Activated CD4-positive, alpha-beta T cell treated with anti-CD3 and anti-CD28 coated beads, Interleukin-2, amount 10 ng/mL, durations not matched to agents 24 days and 14 days (primary cell): Measurements from ENCODE around the gene ODF4. TPM values are rescaled to one million over a fixed set of nuclear protein-coding genes. Genes with fewer than 3 reads are reported as not detected.

Experiments
- DNase-seq: peaks from one replicate; pipeline ENCODE4 v3.0.0; 2022
- H3K27ac Mint-ChIP-seq: one replicate; pipeline ENCODE4 v1.8.0; 2022; ENCODE audit warnings: mild to moderate bottlenecking, mixed read lengths
- H3K27me3 Mint-ChIP-seq: one replicate; pipeline ENCODE4 v1.8.0; 2022; ENCODE audit warnings: mixed read lengths
- H3K36me3 Mint-ChIP-seq: one replicate; pipeline ENCODE4 v1.8.0; 2022; ENCODE audit warnings: low read depth, mild to moderate bottlenecking, mixed read lengths
- H3K4me1 Mint-ChIP-seq: one replicate; pipeline ENCODE4 v1.8.0; 2021; ENCODE audit warnings: mixed read lengths
- H3K4me3 Mint-ChIP-seq: one replicate; pipeline ENCODE4 v1.8.0; 2022; ENCODE audit warnings: mild to moderate bottlenecking, moderate library complexity, mixed read lengths
- H3K9me3 Mint-ChIP-seq: one replicate; pipeline ENCODE4 v1.8.0; 2021; ENCODE audit warnings: mixed read lengths
- intact Hi-C: fragments of 100-400 bp; cut with micrococcal nuclease; formaldehyde crosslinking; loops from one replicate; pipeline ENCODE4 v1.15.1; 2023
- total RNA-seq: library from RNA; stranded (reverse); gene quantifications from 2 replicates; pipeline ENCODE4 v1.2.3, GENCODE V29; 2022

Gene ODF4, protein sequence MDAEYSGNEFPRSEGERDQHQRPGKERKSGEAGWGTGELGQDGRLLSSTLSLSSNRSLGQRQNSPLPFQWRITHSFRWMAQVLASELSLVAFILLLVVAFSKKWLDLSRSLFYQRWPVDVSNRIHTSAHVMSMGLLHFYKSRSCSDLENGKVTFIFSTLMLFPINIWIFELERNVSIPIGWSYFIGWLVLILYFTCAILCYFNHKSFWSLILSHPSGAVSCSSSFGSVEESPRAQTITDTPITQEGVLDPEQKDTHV
- not detected in 2 replicates for total RNA-seq

DNA sequence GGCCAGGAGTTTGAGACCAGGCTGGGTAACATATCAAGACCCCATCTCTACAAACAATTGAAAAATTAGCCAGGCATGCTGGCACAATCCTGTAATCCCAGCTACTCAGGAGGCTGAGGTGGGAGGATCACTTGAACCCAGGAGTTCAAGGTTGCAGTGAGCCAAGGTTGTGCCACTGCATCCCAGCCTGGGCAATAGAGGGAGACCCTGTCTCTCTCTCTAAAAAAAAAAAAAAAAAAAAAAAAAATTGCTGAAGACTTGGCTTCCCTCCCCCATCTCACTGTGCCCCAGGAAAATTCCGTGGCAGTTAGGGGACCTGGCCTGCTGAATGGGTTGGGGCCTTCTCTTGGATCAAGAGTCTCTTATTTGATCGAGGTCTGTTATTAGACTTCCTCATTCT is at the start of gene ODF4:
Gene ODF4 (plus strand): TSS at position 301 of the 400 bp plus-strand sequence. CDS start 212 bp downstream, outside the sequence.
- intact Hi-C loops = no loop called here
- H3K9me3 Mint-ChIP-seq = no peaks in the 10 kb centered on the region
- peaks cover 8% of the 10 kb centered on the region for H3K4me1 Mint-ChIP-seq
- H3K4me3 Mint-ChIP-seq = no peak within 1 kb of the TSS
- H3K27ac Mint-ChIP-seq = no peak within 1 kb of the TSS
- no peaks in the 10 kb centered on the region for H3K36me3 Mint-ChIP-seq
- no peak for DNase-seq
- H3K27me3 Mint-ChIP-seq = peaks cover 9% of the 10 kb centered on the region

DNA sequence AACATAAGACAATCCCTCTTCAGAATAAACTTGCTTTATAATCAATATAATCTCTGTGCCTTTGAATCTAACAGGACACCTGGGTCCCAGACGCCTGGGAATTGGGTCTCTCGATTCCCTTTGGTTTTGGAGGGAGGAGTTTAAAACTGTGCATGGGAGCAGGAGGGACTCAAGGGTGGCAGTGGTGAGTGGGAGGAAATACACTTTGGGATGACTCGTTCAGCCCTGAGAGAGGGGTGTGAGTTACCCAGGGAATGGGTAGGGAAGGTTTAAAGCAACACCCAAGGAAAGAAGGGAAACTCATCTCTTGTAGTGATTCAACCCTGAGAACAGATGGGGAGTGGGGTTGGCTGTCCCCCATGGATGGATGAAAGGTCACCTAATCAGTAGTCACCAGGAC is 49.6 kb upstream of the ODF4 start:
- DNase-seq = no peak
- peaks cover 42% of the 10 kb centered on the region for H3K4me1 Mint-ChIP-seq
- H3K27ac Mint-ChIP-seq = peak overlapping the region; percentile 81
- H3K4me3 Mint-ChIP-seq = peak overlapping the region; percentile 99
- peaks cover 6% of the 10 kb centered on the region for H3K36me3 Mint-ChIP-seq
- H3K9me3 Mint-ChIP-seq = no peaks in the 10 kb centered on the region
- intact Hi-C loops = no loop called here
- no peaks in the 10 kb centered on the region for H3K27me3 Mint-ChIP-seq

DNA sequence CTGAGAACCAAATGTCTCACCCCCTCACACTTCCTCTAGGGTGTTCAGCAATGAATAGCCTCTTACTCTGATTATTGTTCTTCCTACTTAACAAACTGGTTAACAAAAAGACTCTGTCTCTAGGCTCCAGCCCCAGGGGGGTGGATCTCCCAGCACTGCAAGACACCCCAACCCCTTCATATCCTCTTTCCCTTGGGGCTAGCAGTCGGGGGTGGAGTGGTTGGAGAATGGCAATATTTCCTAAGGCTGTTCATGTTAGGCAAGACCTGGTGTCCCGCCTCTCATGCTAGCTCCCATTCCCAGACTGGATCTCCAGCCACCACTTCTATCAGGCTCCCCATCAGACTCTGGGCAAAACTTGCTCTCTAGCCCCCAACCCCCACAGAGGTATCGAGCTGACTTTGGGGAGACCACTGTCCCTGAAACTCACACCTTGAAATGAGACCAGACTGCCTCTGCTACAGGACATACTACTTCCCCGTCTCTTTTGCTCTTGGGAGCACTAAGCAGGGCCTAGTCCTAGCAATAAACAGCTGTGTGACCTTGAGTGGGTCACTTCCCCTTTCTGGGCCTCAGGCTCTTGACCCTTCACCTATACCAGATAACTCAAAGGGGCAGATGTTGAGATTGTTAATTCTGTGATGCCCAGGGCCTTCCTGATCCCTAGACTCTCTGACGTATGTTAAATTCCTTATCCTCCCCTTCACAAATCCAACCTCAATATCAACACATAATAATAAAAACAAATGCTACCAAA is 46.8 kb upstream of the ODF4 start:
- no peaks in the 10 kb centered on the region for H3K9me3 Mint-ChIP-seq
- H3K4me3 Mint-ChIP-seq = no peak overlapping the region
- DNase-seq = no peak
- intact Hi-C loops = no loop called here
- peaks cover 44% of the 10 kb centered on the region for H3K4me1 Mint-ChIP-seq
- no peak overlapping the region for H3K27ac Mint-ChIP-seq
- H3K27me3 Mint-ChIP-seq = no peaks in the 10 kb centered on the region
- peaks cover 6% of the 10 kb centered on the region for H3K36me3 Mint-ChIP-seq

DNA sequence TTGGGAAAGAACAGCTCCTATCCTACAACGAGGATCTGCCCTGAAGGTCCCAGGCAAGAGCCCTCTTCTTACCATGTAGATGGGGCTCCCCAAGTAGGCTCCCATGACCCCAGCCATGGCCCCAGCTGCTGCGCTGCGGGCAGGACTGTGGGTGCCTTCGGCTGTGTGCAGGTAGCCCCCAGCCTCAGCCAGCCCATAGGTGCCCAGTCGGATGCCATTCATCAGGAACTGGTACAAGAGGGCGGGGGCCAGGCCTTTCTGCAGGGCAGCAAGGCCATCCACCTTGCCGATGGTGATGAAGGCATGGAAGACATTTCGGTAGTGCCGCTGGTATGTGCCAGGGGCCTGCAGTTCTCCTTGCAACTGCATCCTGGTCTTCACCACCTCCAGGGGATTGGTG is 45.3 kb upstream of the ODF4 start:
- intact Hi-C loops = loop anchor here (2.0 kb wide), 2 partner anchors 74 to 176 kb away; partner anchors contain the start of gene ALOXE3
- Mint-ChIP-seq H3K36me3 (peaks cover 6% of the 10 kb centered on the region), H3K27ac (peak overlapping the region; percentile 90), H3K9me3 (no peaks in the 10 kb centered on the region), H3K4me3 (peak overlapping the region; percentile 83), H3K27me3 (no peaks in the 10 kb centered on the region), H3K4me1 (peaks cover 39% of the 10 kb centered on the region)
- DNase-seq = no peak

DNA sequence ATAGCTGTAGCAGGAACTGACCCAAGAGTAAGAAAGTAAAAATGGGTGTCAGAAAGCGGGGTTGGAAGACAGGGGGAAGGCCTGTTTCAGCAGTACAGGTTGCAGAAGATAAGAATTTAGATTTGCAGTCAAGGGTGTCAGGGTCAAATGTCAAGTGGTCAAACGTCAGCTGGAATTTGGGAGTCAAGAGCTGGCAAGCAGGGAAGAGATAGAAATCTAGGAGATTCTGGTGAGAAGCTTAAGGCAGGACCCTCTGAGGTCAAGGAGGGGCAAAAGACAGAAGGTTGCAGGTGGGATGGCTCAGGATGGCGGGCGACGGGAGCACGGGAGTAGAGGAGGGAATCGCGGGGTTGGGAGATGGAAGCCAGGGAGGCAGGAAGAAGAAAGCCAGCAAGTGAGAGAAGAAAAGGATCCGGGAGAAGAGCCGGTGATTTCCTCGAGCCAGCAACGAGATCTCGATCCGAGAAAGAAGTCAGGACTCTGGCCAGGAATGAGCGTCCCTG is 44.8 kb upstream of the ODF4 start:
- H3K27me3 Mint-ChIP-seq = no peaks in the 10 kb centered on the region
- no peak for DNase-seq
- no peaks in the 10 kb centered on the region for H3K9me3 Mint-ChIP-seq
- H3K36me3 Mint-ChIP-seq = peaks cover 6% of the 10 kb centered on the region
- intact Hi-C loops = loop anchor here (2.0 kb wide), 2 partner anchors 74 to 176 kb away; partner anchors contain the start of gene ALOXE3
- H3K27ac Mint-ChIP-seq = peak overlapping the region; percentile 90
- peaks cover 34% of the 10 kb centered on the region for H3K4me1 Mint-ChIP-seq
- peak overlapping the region; percentile 83 for H3K4me3 Mint-ChIP-seq

DNA sequence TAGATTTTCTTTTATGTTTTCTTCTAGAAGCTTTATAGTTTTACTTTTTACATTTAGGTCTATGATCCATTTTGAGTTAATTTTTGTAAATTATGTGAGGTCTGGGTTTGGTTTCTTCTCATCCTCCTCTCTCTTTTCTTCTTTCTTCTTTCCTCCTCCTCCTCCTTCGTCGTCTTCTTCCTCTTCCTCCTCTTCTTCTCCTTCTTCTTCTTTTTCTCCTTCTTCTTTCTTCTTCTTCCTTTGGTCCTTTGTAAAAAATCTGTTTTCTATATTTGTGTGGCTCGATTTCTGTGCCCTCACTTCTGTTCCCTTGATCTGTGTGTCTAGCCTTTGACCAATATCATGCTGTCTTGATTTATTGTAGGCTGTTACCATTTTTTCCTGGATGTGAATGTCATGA is 39.4 kb upstream of the ODF4 start:
- peaks cover 8% of the 10 kb centered on the region for H3K4me1 Mint-ChIP-seq
- H3K36me3 Mint-ChIP-seq = no peaks in the 10 kb centered on the region
- H3K9me3 Mint-ChIP-seq = no peaks in the 10 kb centered on the region
- intact Hi-C loops = loop anchor here (2.0 to 5.0 kb wide), 3 partner anchors 53 to 163 kb away; partner anchors contain the start of genes CTC1 and PFAS
- H3K4me3 Mint-ChIP-seq = no peak overlapping the region
- H3K27ac Mint-ChIP-seq = no peak overlapping the region
- no peaks in the 10 kb centered on the region for H3K27me3 Mint-ChIP-seq
- no peak for DNase-seq

DNA sequence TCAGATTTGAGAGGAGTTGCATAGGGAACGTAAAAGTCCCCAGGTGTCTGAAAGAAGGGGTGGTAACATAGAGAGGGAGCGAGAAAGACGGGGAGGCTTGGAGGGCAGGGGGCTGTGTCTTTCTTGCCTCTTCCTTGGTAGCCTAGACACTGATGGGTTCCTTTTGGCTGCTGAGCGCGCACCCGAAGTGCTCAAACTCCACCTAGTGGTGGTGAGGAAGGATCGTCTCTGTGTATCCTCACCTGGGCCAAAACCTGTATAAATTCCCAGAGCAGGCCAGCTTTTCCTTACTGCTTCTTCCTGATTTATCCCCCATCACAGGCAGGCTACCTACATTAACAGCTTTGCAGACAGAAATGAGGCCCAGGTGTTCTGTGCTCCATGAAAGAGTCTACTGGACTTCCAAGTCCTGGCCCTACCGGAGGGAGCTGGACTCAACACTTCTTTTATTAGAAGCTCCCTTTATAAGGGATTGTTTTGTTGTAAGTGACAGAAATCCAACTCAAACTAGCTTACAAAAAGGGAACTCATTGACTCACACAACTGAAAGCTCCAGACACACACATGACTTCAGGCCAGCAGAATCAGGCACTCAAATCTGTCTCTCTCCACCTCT is 38.9 kb upstream of the ODF4 start:
- DNase-seq = peak; percentile 87
- Mint-ChIP-seq H3K9me3 (no peaks in the 10 kb centered on the region), H3K4me1 (peaks cover 8% of the 10 kb centered on the region), H3K4me3 (no peak overlapping the region), H3K27ac (no peak overlapping the region), H3K27me3 (no peaks in the 10 kb centered on the region), H3K36me3 (no peaks in the 10 kb centered on the region)
- intact Hi-C loops = loop anchor here (2.0 to 5.0 kb wide), 3 partner anchors 53 to 163 kb away; partner anchors contain the start of genes CTC1 and PFAS

DNA sequence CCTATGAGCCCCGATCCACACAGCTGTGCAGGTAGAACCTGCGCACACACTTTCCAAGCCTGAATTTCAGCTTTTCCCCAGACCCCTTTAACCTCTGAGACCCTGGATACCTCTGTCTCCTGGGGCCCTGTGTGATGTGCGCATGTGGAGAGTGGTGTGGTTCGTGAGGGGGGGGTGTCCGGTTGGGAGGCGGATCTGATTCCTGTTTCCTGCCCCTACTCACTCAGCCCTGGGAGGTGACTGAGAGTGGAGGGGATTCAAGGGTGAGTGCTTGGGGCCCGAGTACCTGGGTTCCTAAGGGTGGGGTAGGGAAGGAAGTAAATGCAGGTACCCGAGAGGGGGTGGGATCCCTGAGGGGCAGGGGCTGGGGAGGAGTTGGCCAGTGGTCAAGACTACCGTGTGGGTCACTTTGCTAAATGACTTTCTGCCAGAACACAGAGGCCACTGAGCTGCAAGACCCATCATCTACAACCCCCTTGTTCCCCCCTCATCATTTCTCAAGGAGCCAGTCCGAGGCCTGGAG is 29.0 kb upstream of the ODF4 start:
- Mint-ChIP-seq H3K36me3 (no peaks in the 10 kb centered on the region), H3K27me3 (peaks cover 8% of the 10 kb centered on the region), H3K9me3 (no peaks in the 10 kb centered on the region), H3K4me3 (no peak overlapping the region), H3K27ac (no peak overlapping the region), H3K4me1 (no peaks in the 10 kb centered on the region)
- intact Hi-C loops = no loop called here
- DNase-seq = no peak

DNA sequence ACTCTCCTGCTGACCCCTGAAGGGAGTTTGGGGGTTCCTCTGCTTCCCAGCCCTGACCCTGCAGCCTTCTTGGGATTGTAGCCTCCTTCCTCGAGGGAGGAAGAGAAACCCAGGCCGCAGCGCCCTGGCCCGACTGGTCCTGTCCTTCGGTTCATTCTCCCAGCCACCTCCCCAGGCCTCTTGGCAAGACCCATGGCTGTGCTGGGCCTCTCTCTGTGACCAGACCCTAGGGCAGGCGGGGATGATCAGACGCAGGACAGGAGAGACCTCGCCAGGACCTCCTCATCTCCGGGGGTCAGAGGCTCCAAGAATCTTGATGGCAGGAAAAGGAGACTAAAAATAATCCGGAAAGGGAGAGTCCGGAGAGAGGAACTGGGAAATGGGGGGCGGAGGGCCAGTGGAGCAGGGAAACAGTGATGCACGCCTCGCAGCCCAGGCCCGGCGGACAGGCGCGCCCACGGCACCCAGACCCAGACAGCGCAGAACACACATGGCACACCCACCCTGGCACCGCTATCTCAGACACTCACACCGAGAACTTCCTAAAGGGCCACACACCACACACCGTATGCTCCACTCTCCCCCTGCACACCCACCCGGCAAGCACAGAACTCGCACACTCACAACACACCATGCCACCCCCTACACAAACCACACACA is 28.4 kb upstream of the ODF4 start:
- Mint-ChIP-seq H3K4me3 (no peak overlapping the region), H3K27me3 (peaks cover 11% of the 10 kb centered on the region), H3K4me1 (no peaks in the 10 kb centered on the region), H3K9me3 (no peaks in the 10 kb centered on the region), H3K27ac (no peak overlapping the region), H3K36me3 (no peaks in the 10 kb centered on the region)
- DNase-seq = no peak
- intact Hi-C loops = no loop called here

DNA sequence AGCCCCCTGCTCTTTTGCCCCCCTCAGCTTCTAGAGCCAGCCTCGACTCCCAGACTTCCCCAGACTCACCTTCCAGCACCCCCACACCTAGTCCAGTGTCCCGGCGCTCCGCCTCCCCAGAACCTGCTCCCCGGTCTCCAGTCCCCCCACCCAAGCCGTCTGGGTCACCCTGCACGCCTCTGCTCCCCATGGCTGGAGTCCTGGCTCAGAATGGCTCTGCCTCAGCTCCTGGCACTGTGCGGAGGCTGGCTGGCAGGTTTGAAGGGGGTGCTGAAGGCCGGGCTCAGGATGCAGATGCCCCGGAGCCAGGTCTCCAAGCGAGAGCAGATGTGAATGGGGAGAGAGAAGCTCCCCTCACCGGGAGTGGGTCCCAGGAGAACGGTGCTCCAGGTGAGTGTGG is 27.4 kb upstream of the ODF4 start:
- H3K9me3 Mint-ChIP-seq = no peaks in the 10 kb centered on the region
- H3K4me1 Mint-ChIP-seq = no peaks in the 10 kb centered on the region
- no peaks in the 10 kb centered on the region for H3K36me3 Mint-ChIP-seq
- H3K4me3 Mint-ChIP-seq = no peak overlapping the region
- intact Hi-C loops = no loop called here
- no peak for DNase-seq
- H3K27ac Mint-ChIP-seq = no peak overlapping the region
- H3K27me3 Mint-ChIP-seq = peaks cover 11% of the 10 kb centered on the region

DNA sequence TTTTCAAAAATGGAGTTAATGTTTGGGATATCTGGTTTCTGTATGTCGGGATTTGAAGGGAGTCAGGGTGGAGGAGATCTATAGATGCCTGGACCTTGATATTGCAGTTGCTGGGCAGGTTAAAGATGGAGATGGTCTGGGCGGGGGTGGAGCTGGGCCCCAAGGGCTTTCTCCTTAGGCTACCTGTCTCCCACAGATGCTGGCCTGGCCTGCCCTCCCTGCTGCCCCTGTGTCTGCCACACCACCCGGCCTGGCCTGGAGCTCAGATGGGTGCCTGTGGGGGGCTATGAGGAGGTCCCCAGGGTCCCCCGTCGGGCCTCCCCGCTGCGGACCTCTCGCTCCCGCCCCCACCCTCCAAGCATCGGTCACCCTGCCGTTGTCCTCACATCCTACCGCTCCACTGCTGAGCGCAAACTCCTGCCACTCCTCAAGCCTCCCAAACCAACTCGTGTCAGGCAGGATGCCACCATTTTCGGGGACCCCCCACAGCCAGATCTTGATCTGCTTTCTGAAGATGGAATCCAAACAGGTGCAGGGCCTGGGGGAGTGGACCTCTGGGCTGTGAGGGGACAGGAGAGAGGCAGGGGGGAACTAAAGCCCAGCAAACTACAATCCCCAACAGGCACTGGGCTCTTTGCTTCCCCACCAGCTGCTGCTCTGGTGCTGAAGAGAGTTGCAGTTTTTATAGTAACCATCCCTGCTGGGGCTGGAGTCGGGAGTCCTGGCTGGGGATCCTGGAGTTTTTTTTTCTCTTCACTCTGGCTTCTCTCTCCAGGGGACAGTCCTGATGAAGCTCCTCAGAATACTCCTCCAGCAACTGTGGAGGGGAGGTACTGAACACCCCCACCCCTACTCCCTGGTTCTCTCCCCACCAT is 26.7 kb upstream of the ODF4 start:
- Mint-ChIP-seq H3K27me3 (peaks cover 11% of the 10 kb centered on the region), H3K27ac (no peak overlapping the region), H3K36me3 (no peaks in the 10 kb centered on the region), H3K4me3 (no peak overlapping the region), H3K9me3 (no peaks in the 10 kb centered on the region), H3K4me1 (no peaks in the 10 kb centered on the region)
- no peak for DNase-seq
- intact Hi-C loops = no loop called here

DNA sequence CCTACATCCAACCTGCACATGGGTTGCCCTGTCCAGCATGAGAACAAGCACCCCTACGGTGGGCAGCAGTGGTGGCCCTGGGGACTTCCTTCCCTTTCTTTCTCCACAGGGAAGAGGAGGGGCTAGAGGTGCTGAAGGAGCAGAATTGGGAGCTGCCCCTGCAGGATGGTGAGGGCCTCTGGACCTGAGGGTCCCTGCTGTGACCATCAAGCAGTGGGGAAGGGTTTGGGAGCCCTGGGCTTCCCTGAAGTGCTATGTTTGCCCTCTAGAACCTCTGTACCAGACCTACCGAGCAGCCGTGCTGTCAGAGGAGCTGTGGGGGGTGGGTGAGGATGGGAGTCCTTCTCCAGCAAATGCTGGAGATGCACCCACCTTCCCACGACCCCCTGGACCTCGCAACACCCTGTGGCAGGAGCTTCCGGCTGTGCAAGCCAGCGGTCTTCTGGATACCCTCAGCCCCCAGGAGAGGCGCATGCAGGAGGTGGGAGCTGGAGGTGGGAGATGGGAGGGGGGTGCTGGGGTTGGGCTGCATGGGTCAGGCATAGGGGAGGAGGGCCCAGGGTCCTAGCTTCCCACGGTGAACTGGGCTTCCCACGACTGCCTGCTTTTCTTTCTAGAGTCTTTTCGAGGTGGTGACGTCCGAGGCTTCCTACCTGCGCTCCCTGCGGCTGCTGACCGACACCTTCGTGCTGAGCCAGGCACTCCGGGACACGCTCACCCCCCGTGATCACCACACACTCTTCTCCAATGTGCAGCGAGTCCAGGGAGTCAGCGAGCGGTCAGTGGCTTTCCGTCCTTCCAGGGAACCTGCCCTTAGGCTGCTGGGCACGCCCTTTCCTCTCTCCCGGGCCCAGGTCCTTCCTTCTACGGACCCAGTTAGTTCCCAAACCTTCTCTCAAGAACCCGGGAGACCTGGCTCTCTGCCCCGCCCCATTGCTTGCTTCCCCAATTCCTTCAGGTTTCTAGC is 24.6 kb upstream of the ODF4 start:
- Mint-ChIP-seq H3K9me3 (no peaks in the 10 kb centered on the region), H3K4me1 (no peaks in the 10 kb centered on the region), H3K27me3 (peaks cover 11% of the 10 kb centered on the region), H3K36me3 (no peaks in the 10 kb centered on the region), H3K27ac (no peak overlapping the region), H3K4me3 (no peak overlapping the region)
- intact Hi-C loops = no loop called here
- no peak for DNase-seq
